GM21526 (cell line): ENCODE results near the gene ABHD12B.

Source experiments
- ATAC-seq: cut with Tn5 transposase; IDR thresholded peaks from one replicate; pipeline ENCODE4 v1.9.1; 2021; ENCODE audit warnings: moderate library complexity; ENCODE audit not compliant: unreplicated experiment, low FRiP score

The ABHD12B gene

DNA sequence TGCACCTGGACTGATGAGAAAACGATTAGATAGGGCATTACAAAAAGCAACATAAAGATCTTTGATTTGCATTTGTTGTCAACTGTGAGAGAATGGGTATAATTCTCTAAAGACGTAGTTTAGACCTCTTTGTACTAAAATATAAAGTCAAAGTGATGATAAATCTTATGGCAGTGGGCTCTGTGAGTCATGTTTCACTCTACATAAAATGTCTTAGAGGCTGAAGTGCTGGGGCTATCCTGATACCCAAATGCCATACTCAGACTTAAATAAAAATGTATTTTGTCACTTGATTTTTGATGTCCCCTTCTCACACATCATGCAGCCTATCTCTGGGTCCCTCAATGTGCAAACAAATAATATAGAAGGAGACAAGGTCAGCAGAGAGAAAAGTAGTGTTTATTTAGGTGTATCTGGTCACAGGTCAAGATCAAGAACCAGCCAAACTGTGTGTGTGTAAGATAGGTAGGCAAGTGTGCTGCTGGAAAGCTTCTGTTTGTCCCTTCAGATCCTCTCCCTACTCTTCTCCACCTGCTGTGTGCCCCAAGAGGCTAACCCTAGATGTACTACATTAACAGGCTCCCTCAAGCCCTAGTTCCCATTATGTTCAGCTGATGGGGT lies 33.9 kb upstream of the ABHD12B start:
- ATAC-seq = no peak

DNA sequence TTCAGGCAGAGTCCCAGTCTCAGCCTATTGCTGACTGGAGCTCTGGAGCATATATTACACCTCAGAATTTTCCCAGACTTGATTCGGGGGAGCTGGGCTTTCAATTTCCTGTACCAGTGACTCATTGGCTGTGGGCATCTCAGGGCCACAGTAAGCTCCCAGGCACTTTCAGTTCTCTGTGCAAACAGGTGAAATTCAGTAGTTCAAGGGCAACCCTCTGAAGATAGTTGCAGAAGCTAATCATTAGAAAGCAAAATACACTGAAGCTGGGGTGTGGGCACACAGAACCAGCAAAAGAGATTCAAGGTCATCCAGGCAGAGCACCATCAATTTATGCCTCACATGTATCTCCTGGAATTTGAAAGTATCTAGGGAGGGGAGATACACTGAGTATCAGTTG lies 32.8 kb upstream of the ABHD12B start:
- ATAC-seq = no peak

DNA sequence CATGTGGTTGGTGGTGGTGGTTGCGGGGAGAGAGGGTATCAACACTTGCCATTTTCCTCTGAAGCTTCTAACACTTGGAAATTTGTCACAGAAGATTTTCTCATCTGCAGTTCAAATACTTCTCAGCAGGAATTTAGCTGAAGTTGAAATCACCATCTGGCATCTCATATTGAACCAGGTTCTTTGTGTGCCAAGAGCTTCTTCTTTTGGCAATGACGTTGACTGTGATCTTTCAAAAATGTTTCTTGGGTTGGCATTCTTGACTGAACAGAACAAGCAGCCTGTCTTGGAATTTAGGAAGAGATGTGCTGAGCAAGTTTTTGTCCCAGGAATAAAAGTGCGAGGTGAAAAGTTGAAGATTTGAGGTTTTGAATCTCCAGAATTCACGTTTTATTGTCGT lies 32.2 kb upstream of the ABHD12B start:
- no peak for ATAC-seq

DNA sequence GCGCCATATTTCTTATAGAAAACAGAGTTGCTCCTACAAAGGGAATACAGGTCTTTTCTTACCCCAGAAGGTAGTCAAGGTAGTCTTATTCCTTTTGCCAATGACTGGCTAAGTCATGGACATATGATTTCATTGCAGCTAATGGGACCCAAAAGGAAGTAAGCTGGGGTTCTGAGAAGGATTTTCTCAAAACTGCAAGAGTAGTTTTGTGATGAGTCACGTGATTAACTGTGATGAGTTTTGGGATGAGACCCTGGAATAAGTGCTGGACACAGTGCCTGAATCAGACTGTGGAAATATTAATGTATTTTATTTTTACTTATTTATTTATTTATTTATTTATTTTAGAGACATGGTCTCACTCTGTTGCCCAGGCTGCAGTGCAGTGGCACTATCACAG lies 27.5 kb upstream of the ABHD12B start:
- ATAC-seq = no peak

DNA sequence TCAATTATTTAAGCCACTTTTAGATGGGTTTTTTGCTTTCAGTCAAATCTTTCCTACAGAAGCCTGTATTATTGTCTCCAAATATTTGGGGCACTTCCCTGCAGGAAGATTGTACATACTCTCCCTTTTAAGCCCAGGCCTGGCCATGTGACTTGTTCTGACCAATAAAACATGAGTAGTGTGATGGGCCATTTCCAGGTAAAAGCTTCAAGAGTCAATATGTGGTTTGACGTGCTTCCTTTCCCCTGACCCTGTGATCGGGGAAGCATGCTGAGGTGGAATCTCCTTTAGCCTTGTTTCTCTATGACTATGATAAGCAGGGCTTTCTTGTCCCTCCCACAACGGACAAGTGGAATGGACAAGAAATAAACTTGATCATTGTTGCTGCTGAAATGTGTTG lies 26.7 kb upstream of the ABHD12B start:
- no peak for ATAC-seq

DNA sequence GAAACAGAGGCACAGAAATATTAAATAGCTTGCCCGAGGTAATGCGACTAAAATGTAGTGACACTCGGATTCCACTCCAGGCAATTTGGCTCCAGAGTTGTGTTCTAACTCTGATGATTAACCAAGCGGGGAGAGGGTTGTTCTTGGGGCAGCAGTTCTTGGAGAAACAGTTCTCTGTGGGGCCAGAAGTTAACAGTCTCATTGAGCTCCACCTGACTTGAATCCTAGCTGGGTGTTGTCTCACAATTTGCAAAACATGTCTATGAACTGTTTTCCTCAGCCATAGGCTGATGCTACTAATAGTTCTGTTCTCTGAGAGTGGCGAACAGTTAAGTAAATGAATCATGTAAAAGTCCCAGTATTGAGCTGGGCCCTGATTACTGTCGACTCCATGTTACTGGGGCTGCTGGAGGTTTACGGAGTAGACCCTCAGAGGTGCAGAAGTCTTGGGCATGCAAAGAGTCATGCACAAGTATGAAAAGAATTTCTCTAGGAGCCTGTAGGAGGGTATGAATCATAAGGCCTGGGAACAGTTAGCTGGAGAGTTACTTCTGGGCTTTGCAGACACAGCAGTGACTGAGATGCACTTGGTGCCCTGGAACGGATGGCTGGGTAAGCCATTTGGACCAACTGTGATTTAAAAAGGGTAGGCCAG lies 25.5 kb upstream of the ABHD12B start:
- no peak for ATAC-seq

DNA sequence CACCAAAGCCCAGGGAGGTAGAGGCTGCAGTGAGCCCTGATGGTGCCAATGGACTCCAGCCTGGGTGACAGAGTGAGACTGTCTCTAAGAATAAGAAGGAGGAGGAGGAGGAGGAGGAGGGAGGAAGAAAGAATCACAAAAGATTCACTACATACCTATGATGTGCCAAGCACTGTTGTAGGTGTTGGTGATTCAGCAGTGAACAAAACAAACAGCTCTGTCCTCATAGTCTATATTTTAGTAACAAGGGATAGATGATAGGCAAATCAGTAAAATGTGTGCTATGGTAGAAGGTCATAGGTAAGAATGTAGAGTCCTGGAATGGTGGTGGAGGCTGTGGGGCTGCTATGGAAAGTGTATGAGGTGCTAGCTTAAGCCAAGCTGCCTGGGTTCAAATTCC lies 18.0 kb upstream of the ABHD12B start:
- no peak for ATAC-seq

DNA sequence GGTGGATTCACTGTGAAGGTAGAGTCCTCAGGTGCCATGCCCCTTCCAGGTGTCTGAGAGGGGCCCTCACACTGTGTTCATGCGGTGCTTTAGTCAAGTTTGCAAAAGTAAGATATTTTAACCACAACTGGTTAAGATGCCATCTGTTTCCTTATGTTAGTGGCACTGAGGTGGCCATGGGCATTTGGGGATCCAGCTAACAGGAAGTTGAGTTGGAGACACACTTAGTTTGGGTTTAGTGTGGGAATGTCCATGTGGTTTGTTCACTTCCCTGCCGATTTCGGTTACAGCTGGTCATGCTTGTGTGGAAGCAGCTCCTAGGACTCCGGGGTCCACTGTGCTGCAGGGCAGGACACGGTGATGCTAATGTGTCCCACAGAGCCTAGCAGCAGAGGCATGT lies 17.3 kb upstream of the ABHD12B start:
- no peak for ATAC-seq

DNA sequence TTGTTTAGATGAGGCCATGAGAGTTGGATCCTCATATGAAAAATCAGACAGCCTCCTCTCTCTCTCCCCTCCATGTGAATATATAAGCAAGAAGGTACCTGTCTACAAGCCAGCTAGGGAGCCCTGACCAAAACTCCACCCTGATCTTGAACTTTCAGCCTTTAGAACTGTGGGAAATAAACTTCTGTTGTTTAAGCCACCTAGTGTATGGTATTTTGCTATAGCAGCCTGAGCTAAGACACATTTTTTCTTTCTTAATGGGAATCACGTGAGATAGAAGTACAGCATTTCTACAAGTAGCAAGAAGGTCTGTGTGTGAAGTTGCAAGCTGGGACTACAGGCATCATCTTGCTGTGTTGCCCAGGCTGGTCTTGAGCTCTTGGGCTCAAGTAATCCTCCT lies 16.3 kb upstream of the ABHD12B start:
- ATAC-seq = no peak

DNA sequence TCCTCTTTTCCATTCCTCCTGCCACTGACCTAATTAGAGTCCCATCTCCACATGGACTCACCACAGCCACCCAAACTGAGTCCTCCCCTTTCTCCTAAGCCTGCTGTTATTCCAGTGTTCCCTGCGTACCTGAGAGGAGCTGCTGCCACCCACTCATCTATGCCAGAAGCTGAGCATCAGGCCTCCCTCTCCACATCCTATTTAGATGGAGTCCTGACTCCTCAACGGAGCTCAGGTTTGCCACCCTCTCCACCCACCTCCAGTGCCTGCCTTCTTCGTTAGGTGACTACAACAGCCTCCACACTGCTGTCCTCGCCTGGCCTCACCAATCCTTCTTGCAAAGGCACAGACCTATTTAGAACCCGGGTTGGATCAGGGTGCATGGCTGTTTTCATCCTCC lies 15.2 kb upstream of the ABHD12B start:
- ATAC-seq = no peak

DNA sequence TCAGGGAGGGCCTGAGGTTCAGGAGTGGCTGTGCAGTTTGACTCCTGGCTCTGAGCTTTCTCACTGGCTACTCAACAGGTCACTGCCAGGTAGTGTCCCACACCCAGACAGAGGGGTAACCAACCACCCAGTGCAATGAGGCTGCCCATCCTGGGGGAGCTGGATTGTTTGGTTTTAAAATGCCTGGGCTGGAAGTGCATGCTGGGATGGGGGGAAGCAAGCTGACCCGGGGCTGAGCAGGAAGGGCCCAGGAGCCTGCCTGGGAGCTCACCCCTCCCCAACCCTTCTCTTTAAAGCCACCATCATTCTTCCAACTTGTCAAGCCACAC lies 12.6 kb upstream of the ABHD12B start:
- ATAC-seq = no peak

DNA sequence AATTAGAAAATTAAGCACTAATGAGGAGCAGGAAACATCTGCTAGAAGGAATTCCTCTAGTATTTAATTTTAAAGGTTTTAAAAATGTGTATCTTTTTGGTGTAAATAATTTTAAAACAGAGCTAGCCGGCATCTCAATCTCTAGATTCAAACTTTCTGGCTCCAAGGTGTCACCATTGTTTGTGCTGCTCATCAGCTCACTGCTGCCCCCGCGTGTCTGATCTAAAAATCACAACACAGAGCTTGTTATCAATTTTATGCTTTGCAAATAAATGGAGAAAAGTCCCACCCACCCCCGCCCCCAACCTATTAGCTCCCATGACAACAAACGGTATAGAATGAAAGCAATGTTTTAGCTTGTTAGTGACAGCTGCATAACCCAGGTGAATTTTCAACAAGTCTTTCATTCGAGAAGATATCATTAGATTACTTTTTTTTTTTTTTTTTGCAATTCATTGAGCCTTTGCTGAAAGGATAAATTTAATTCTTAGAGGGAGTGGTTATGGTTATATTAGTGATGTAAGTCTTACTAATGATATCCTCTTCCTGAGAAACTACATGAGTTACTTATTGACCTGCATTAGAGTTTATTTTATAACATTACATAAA lies 11.3 kb upstream of the ABHD12B start:
- no peak for ATAC-seq

DNA sequence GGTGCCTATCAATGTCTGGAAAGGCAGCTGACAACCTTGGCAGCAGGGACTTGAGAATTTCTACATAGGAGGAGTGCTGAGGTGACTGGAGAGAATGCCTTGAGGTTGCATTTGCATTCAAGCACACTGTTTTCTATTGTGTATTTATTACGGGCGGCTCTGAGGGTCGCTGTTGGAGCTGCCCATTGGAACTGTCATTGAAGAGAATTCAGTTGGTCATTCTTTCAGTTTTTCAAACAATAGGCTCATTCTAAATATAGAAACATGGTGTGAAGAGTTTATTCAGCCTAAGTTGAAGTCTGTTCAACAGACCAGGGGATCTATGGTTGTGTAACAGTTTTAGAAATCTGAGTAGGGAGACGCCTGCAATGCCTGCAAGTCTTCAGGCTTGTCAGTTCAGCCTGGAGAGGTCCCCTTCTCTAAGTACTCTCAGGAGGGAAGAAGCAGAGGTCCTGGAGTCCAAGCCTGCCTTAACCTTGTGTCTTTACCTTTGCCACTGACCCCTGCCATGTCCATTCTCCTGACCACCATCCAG lies 9.8 kb upstream of the ABHD12B start:
- no peak for ATAC-seq

DNA sequence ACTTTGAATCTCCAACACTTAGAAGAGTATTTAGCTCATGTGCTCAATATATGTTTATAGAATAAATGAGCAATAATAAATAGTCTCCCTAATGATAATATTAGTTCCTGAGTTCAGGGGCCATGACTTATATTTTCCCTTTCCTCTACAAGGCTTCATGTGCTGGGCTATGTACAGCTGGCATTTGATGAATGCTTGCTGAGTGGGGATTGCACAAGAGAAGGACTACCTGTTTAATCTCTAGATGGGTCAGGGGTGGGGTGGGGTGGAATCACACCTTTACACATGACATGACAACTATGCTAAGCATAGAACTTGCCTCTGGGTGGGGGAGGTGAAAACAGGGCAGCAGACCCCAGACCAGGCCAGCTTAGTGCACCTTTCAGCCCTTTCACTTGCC lies 7.6 kb upstream of the ABHD12B start:
- no peak for ATAC-seq

DNA sequence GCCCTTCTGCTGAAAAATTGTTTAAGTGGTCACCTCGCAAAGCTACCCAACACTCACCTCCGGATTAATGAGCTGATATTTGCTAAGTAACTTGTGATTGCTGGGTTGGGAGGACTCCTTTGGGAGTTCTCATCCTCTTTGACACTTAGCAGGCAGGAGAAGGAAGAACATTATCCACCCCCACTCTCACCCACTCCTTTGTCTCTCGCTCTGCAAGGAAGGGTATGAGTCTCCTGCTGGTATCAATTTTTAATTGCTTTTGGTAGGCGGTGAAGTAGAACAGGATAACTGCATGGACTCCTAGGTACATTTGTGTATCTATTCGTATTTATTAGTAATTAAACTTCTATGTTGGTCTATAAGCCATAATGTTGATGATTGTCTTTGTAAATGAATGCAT lies 6.9 kb upstream of the ABHD12B start:
- ATAC-seq = no peak

DNA sequence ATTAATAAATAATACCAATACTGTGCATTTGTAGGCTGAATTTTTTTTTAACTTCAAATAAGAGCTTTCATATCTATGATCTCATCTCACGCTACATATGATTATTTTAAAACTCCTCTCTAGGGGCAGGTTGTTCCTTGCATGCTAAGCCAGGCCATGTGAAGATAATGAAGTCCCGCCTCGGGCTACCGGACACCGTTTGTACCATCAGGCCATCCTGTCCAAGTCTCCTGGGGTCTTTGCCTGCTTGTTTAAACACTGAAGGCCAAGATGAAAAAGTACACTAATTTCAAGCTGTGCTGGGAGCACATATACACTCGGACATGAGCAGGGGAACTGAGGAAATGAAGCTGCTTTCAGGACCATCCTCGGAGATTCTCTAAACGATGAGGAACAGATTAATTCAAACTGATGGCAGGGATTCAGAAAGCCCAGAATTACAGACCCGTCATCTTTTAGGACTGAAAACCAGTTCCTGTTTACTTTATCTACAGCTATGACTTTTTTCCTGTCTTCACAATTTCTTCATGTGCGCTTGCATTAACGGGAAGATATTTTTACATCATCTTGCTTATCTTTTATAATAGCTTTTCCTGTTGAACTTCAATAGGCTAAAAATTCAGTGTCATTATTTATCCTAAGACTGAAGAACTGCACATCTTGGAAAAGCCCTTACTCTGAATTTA lies 6.3 kb upstream of the ABHD12B start:
- no peak for ATAC-seq

DNA sequence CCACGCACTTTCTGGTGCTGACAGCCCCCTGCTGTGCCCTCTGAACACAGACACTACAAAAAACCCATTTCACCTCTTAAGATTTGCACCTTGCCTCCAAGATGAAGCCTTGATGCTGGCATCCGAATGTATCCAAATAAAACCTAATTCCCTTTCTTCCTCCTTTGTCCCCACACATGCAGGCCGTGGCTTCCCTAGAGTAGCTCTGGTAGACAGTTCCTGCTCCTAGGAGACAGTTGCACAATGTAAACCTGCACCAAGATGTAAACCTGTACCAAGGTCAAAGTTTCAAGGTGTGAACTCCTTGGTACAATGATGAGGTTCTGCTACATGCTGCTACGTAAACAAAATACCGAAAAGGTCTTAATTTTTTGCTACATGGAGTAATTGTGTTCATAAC lies 625 bp upstream of the ABHD12B start:
- ATAC-seq = no peak

DNA sequence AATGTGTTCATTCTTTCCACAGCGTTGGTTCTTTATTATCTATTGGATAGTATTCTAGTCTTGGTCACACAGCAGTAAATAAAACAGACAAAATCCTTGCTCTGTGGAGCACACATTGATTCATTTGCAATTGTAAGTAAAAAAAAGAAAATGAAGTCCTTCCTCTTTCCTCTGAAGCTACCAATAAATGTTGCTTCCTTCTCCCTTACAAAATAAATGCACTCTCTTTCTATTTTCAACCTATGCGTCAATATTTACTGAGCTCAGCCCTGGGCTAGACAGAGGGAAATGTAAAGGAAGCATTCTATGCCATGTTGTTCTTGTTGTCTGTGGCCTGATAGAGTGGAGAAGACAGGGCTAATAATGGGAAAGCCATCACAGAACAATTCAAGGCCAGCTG lies 2.9 kb downstream of the ABHD12B start:
- no peak for ATAC-seq

DNA sequence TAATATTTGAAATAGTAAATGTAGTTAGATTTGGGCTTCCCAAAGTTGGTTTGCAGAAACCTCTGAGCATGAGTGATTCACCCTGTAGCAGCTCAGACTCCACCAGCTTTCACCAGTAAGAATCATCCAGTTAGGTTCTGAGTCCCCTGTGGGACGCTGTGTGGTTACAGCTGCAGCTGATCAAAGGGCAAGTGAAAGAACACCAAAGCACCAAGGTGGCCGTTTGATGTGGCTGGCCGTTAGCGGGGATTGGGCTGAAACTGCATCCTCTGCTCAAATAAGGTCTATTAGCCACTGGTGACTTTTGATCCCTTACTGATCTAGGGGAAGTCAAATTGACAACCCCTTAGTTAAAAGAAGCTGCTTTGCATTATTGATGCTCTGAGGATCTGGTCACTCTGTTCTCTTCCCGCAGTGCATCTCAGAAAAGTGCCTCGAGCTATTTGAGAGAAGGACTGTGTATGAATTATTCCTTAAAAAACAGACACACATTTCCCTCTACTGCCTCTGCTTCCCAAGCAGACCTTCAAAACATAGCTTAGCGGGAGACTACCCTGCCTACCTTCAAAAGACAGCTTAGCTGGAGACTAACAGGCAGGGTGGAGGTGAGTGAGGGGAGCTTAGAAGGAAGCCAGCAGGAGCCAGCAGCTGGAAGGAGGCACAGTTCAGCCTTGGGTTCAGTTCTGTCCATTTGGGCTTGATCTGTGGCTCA lies 3.7 kb downstream of the ABHD12B start:
- ATAC-seq = peak; percentile 86

DNA sequence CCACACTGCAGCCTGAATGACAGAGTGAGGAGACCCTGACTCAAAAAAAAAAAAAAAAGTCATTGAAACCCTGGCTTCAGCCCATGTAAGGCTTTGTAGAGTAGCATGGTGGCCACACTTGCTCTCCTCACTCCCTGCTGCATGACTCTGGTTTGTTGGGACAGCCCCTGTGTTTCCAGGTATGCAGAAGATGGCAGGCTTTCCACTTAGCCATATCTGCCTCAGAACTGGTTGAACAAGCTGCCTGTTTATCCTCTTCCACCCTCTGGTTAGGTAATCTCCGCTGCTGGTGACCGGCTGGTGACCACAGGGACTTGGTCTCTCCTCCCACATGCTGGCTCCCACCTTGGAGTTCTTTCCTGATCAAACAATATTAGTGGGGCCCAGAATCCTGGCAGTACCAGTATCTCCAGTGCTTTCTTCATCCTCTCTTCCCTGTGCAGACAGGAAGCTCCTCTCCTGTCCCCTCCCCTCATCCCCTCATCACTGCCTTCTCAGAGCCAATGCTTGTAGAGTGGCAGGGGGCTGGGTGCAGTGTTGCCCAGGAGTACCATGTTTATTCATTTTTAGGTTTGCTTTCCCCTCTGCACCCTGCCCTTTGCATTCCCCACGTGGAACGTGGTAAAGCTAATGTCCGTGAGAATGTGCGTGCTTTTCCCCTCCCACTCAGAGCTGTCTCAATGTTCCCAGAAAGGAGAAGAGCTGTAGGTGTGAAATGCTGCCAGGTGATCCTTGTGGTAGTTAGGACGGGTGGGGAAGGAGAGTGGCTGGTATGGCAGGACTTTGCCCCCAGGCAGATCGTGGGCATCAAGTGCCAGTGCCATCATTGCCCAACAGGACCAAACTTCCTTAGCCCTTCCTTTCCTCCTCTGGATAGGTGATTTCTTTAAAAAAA lies 11.3 kb downstream of the ABHD12B start:
- ATAC-seq = no peak
